GM18505 (cell line): ENCODE results near the gene CYB5B.

Experiments
- ATAC-seq: cut with Tn5 transposase; IDR thresholded peaks from one replicate; pipeline ENCODE4 v1.9.1; 2021; ENCODE audit not compliant: unreplicated experiment
- POLR2A ChIP-seq: IDR thresholded peaks from 4 replicates; pipeline ENCODE4 v1.6.1; 2011; ENCODE audit warnings: borderline replicate concordance; ENCODE audit not compliant: insufficient read depth, insufficient read length; ENCODE audit errors: extremely low read depth

The CYB5B gene

GRCh38 chr16:69514356-69514755 is 89.9 kb downstream of the CYB5B start:
- TF ChIP-seq POLR2A: no peak
- no peak for ATAC-seq
